G401 (cell line): ENCODE results near the gene ABLIM2. TPM values are rescaled to one million over a fixed set of nuclear protein-coding genes. Genes with fewer than 3 reads are reported as not detected.
A peak's percentile ranks its signal among the peaks of the same experiment; 100 is the strongest.

Experiments
- DNase-seq: peaks from one replicate; pipeline ENCODE4 v3.0.0-alpha.2; 2015; ENCODE audit warnings: low spot score
- in situ Hi-C: cut with HindIII; loops from 2 replicates; pipeline ENCODE4 v1.10.0; 2016; ENCODE audit warnings: low sequenced_read_pairs, mixed read lengths
- total RNA-seq: library from RNA; depleted of rRNA; stranded (reverse); fragments of >200 nt; shearing (Covaris generic); gene quantifications from 2 replicates; pipeline ENCODE4 v1.2.3, GENCODE V29; 2014

Gene ABLIM2
- total RNA-seq, 1 experiment from 2014 or later, result 1.3 TPM

GRCh38 chr4:8112036-8112576, 46.5 kb downstream of the ABLIM2 start:
- in situ Hi-C loops, result no loop called here
- no peak for DNase-seq

DNA sequence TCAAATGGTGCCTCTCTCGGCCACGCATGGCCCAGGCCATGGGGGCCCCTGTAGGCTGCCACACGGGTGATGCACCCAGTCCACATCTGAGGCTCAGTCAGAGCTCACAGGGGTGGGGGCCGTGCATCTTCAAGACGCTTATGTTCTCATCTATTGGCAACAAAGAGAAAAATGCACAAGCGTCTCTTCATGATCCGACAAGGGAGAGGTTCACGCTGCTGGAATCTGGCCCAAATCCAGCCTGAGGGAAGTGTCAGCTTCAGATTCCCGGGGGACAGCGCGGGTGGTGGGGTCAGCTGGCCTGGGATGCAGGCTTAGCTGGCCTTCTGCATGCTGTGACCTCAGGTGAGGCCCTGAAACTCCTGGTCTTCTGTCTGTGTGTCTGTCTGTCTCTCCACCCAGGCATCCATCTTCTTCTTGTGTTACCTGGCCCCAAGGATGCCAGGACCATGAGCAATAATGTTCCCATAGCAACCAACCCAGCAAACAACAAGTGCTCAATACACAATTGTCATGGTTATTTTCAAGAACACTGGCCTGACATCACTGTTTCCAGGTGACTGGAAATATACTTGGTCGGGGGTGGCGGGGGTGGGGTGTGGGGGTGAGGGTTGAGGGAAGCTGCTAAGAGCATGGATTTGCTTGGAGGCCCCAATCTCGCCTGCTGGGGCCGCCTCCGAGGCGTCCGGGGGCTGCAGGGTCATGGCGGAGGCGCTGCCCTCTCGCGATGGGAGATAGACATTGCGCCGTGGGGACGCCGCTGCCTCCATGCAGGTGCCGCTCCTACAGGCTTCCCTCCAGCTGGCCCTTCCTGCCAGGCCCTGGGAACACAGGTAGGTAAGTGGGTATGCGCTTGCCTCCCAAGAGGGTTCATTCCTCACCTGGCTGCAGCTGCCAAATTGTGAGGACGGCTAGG, 48.3 kb downstream of the ABLIM2 start:
- no peak for DNase-seq
- in situ Hi-C loops, result no loop called here

DNA sequence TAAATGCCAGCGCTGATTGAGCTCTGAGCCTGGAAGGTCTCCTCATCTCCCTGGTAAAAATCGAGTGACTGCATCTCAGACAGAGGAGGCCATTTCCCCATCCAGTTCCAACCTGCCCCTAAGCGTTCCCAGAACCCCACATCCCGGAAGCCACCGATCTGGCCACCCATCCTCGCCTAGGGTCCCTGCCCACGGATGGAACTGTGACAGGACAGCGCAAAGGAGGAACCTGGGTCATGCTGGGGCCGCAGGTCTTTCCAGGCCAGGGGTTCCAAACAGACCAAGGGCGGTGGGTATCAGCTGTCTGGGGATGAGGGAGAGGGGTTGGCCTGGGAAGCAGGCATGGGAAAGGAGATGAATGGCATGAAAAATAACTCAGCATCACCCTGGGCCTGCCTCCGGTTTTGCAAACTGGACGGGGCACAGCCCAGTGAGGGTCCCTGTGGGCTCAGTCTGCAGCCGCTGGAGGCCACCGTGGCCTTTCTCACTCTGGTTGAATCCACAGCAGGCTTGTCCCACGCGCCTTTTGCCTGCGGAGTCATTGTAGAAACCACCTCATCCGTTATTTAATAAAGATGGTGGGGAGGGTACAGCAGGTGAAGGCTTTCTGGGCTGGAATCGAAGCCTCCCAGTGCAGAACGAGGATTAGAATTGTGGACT, 49.1 kb downstream of the ABLIM2 start:
- in situ Hi-C loops, result no loop called here
- no peak for DNase-seq

DNA sequence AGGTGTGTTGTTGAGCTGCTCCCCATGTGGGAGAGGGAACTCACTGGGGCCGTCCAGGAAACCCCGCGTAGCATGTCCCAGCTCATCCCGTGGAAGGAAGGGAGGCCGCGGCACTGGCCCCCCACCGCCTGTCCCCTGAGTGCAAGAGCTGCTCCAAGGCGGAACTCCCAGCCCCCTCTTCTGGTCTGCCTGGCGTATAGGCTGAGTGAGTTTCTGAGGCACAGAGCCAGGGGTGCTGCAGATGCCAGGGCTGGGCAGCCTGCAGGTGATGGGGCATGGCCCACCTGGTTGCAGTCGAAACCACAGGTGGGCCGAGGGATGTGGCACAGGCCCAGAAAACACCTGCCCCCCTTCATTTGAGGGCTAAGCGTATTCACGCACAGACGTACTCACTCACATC, 49.6 kb downstream of the ABLIM2 start:
- no peak for DNase-seq
- in situ Hi-C loops, result no loop called here

- in situ Hi-C loops, result no loop called here
- no peak for DNase-seq
Measured at GRCh38 chr4:8108261-8108660, 50.4 kb downstream of the ABLIM2 start.

DNA sequence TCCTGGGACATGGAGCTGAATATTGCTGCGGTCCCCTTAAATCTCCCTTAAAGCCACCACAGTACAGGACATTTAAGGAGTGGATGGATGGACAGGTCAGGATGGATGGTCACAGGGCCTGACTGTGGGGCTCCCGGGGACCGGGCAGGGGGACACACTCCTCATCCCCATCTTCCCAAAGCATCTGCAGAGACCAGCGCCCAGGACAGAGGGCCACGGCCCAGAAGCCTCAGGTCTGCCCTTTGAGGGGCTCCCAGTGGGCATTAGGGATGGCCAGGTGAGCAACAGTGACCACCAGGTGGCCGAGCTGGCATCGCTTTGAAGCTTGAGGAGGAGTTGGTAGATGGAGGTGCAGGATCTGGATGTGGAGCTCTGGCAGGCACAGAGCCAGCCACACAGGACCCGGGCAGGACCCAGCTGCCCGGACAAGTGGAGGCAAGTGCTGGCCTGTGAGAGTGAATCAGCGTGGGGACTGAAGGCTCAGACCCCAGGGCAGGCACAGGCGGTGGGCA, 51.4 kb downstream of the ABLIM2 start:
- DNase-seq, result no peak
- in situ Hi-C loops, result no loop called here

GRCh38 chr4:8106451-8107025, 52.1 kb downstream of the ABLIM2 start:
- DNase-seq, result no peak
- in situ Hi-C loops, result no loop called here

DNA sequence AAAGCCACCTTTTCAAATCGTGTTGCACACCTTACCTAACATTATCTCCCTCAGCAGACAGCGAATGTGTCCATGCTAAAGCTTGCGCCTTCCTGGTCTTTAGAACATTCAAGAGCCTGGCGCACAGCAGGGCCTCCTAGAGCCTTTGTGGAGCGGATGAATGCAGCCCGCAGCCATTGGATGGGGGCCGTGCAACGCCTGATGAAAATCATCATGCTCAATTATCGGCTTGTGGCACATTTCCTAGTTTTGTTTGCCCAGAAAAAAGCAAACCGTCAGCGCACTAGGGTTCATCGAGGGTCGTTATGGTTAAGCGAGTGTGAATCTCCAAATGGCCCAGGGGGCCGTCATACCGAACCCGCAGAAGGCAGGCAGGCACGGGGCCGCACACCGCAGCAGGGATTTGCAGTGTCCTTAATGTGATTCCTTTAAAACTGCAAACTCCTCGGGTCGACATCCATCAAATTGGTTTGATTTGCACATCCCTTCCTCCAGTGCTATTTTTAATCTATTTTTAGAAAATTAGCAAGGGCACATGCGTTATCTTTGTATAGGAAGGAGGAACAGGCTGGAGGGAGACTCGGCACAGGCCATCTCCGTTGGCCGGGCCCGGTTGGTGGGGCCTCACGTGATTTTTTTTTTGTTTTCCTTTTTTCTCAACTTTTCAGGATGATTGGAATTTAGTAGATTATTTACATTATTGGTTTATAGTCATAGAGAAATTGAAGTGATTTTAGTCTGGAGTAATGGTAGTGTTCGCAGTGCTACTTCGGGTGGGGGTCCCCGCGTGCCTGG, 53.1 kb downstream of the ABLIM2 start:
- in situ Hi-C loops, result no loop called here
- no peak for DNase-seq

GRCh38 chr4:8104491-8105305, 53.9 kb downstream of the ABLIM2 start:
- in situ Hi-C loops, result no loop called here
- DNase-seq, result no peak

GRCh38 chr4:8103421-8104390, 54.9 kb downstream of the ABLIM2 start:
- no peak for DNase-seq
- in situ Hi-C loops, result no loop called here

GRCh38 chr4:8102831-8103230, 55.8 kb downstream of the ABLIM2 start:
- in situ Hi-C loops, result no loop called here
- DNase-seq, result no peak

GRCh38 chr4:8102076-8102355, 56.6 kb downstream of the ABLIM2 start:
- DNase-seq, result no peak
- in situ Hi-C loops, result no loop called here

DNA sequence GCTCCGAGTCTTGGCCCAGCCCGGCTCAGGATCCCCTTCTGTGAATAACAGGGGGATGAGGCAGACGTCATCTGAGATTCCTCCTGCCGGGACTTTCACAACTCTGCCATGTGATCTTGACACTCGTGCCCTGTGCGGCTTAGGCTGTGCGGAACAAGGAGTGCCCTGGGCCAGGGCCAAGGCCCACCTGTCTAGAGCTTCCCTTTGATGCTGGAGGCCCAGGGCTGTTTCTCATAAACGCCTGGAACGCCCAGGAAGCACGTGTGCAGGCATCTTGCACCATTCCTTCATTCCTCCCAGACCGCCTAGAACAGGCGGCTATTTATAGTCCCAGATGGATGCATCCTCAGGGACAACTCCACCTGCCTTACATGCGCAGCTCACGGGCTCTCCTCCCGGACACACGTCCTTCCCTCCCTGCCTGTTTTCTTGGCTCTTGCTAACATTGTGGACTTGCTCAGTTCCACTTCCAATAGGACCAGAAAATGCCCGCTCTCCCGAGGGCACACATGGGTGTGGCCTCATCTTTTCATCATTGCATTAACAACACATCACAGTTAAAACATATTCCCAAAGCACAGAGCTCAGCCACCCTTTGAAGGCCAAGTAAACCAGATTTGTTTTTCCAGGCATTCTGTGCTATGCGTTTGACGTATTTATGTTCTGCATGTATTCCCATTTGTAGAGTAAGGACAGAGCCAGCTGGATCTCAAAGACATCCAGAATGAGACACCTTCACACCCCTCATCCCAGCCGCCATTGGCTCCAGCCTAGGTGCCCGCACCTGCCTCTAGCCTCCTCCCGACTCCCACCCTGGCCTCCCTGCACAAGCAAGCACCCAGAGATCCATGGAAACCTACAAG, 57.2 kb downstream of the ABLIM2 start:
- peak; percentile 64 for DNase-seq
- in situ Hi-C loops, result no loop called here

GRCh38 chr4:8099981-8100464, 58.6 kb downstream of the ABLIM2 start:
- in situ Hi-C loops, result no loop called here
- no peak for DNase-seq

DNA sequence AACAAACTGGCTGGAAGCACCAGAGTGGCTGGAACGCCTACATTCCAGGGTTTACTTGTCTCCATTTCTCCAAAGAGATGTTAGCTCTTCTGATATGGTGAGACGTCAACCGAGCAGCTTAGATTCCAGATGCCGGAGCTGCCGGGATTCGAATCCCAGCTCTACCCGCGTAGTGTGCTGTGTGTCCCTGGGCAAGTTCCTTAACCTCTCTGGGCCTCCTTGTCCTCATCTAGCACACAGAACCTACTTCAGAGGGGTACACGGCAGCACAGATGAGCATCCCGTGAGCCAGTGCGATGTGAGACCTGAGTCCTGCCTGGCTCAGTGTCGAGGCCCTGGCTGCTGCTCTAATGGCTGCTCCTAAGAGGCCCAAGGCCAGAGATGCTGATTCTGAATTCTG, 60.1 kb downstream of the ABLIM2 start:
- in situ Hi-C loops, result no loop called here
- DNase-seq, result no peak

DNA sequence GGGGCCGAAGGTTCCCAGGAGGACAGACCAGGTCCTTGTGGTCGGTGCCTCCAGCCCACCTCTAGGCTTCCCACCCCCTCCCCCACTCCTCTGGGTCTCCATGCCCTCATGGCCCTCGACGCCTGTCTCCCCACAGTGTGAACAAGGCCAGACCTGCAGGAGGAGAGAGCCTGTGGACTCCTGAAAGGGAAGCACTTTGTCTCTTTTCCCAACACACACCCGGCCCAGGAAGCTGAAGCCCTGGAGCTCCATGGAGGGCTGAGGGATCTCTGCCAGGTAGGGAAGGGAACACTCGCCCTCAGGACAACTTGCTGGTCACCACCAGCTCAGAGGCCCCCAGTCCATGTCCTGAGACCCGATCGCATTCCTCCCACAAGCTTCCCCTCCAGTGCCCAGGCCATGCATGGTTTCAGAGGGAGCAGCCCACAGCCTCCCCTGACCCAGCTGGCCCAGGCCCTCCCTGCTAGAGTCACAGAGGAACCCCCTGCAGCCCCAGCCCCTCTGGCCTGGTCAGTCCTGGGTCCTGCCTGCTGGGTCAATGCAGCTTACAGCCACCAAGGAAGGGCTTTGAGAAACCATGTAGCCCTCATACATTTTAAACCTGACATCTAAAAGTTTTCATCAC, 60.8 kb downstream of the ABLIM2 start:
- DNase-seq, result no peak
- in situ Hi-C loops, result no loop called here
